Epidermal melanocyte (primary cell): ENCODE results near the gene USP36.
"Not testable (repeated sequence)": the region's sequence is repeated elsewhere in the genome, so short reads cannot be mapped to it uniquely, and the experiment has no call there.

Source experiments
- DNase-seq: peaks from one replicate; pipeline ENCODE4 v3.0.0; 2011; ENCODE audit warnings: low spot score; ENCODE audit not compliant: insufficient read length

Gene USP36

DNA sequence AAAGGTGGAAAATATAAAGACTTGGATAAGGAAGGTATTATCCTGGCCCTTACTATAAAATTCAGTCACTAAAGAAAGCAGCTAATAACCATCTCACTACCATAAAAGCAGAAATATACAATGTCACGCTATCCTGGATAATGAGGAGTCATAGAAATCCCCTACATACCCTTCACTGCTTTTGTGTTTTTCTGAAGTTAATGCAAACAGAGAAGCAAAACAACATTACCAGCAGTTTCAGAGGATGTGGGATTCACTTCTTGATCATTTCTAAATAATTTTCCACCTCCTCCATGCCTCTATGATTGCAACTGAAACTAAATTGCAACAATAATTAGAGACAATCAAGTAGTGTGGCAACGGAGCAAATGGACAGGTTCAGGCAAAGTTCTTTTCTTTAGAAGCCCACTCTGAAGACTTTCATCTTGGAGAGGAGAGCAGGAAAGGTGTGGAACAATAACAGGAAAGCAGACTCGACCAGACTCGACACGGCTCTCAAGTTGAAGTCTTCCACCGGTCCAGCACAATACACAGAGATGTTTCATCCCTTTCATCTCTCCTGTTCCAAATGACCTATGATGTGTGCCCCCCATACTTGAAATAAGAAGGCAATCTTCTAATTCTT is 68.7 kb downstream of the USP36 start:
- DNase-seq, result no peak

DNA sequence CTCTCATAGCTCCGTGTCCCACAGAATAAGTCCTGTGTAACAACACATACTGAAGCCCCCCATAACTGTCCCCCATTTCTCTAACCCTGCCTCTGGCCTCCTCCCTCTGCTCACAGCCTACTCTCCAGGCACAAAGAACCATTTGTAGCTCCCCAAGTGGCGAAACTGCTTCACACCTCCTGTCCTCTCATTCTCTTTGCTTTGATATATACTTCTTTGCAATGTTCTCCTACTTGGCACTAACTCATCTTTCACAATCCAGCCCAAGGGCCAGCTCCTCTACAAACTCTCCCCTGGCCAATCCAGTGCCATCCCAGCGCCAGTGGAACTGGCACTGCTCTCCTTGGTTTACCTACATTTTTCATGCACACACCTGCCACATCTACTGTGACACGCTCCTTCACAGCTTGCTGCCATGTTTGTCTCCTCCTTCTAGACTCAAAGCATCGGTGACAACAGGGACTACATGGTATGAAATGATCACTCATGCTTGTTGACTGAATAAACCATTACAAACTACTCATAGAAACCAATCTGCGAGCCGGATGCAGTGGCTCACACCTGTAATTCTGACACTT is 71.3 kb downstream of the USP36 start:
- DNase-seq, result no peak

DNA sequence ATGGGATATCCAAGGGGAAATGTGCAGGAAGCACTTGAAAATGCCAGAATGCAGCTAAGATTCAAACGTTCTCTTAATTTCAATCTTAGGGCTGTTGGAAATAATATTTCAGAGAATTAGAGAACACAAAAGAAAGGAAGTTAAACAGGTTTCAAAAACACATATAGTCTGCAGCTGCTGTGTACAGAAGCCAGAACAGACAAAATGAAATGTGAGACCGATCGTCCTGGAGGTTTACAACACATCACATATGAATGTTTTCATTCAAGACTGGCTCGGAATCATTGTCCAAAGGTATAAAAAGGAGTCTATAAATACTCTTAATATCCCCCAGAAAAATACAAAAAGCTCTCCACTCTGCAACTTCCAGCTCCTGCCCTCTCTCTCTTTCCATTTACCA is 72.8 kb downstream of the USP36 start:
- no peak for DNase-seq

DNA sequence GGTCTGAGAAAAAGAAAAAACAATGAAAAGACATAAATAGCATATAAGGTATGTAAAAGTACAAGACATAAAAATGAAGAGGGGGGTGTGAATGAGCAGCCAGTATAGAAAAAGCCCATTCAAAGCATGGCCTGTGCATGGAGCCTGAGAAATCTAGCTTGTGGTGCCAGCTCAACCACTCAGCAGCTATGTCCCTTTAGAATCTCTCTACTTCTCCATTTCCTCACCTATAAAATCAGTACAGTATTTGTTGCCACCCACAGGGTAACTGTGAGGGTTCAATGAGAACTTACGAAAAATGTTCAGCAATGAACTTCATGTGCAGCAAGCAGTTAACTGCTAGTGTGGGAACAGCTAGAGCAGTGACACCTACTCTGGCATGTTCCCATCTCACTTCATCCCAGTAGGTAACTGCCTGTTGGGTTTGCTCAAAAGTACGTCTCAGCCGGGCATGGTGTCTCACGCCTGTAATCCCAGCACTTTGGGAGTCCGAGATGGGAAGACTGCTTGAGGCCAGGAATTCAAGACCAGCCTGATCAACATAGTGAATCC is 73.8 kb downstream of the USP36 start:
- DNase-seq, result no peak

DNA sequence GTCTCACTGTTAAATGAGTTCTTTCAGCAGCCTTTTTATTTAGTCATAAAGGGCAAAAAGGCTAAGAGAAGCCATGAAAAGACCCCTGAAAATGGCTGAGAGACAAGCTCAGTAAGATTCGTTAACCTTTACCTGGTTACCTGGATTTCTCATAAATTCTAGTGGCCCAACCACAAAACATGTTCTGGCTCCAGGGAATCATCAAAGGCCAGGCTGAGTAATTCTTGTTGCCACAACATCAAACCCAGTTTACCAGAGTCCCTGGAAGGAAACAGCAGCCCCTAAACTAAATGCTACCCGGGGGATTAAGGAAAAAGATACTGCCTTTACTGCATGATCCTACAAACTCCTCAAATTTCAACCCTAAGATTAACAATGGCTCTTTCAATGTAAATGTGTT is 74.4 kb downstream of the USP36 start:
- DNase-seq, result no peak

DNA sequence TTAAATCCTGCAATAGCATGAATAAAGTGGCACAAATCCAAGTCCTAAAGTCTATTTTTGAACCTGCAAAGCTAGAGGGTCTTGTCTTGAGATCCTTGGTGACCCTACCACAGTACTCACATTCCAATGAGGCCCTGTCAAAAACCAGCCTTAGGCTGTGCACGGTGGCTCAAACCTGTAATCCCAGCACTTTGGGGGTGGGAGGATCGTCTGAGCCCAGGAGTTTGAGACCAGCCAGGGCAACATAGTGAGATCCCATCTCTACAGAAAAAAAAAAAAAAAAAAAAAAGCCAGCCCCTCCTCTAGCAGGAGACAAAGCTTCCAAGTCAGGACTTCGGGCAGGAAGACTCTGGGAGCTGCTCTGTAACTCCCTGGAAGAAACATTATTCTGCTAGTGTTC is 74.8 kb downstream of the USP36 start:
- no peak for DNase-seq

DNA sequence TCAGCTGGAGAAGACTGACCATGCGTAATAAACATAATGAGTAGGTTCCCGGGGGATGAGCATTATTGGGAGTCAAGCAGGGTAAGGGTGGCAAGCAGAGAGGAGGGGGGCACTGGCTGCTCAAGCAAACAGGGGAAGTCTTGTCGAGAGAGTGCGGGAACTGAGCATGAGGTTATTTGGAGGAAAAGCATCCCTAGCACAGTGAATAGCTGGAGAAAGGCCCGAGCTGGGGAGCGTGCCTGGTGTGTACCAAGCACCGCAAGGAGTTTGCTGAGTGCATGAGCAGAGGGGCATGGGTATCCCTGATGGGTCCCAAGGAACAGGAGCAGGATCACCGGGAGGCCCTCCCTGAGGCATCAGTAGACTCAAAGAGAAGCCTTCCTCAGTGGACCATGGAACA is 75.7 kb downstream of the USP36 start:
- DNase-seq, result no peak

DNA sequence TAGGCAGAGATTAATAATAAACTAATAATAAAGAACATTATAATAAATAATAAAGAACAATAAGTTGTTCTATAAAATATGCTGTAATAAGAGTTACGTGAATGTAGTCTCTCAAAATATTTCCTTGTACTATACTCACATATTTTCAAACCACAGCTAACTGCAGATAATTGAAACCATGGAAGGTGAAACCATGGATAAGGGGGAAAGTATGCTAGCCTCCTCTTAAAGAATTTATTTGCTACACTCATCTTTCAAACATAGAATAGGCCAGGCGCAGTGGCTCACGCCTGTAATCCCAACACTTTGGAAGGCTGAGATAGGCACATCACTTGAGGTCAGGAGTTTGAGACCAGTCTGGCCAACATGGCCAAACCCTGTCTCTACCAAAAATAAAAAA is 77.1 kb downstream of the USP36 start:
- no peak for DNase-seq

DNA sequence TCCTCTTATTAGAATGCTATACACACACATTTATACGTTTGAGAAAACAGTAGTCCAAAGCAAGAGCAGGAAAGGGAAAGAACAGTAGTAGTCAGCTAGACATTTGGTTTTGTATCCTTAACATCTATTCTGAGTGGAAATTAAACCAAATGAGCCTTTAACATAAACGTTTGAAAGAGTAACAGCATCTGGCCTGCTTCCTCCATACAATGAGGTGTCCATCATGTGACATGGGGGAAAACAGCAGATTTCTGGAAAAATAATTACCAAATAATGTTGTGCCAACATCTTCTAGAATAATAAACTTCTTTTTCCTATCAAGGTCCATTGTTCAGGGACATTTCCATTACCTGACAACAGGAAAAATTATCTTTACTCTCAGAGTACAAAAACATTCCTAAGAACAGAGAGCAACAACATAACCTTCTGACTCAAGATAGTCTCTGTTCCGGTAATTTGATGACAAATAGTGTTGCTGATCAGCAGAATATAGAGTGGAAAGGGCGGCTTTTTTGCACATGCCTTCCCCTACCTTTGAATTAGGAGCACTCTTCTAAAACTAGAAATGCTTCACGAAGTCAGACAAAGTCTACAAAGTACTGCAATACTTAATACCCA is 78.7 kb downstream of the USP36 start:
- DNase-seq, result no peak

DNA sequence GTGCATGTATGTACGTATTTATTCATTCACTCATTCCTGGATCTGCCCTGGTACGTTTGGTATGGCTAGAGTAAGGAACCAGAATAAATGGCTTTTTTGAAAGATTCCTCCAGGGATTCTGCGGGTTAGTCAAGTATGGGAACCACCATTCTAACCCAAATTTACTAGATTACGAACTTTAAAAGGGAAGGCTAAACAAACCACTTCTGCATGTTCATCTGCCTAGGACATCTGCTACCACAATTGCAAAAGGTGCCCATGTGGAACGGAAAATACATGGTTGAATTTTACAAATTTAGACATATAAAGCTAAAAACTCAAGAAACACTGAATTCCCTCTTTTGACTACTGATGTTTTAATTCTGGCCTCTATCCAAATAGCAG is 80.7 kb downstream of the USP36 start:
- no peak for DNase-seq

DNA sequence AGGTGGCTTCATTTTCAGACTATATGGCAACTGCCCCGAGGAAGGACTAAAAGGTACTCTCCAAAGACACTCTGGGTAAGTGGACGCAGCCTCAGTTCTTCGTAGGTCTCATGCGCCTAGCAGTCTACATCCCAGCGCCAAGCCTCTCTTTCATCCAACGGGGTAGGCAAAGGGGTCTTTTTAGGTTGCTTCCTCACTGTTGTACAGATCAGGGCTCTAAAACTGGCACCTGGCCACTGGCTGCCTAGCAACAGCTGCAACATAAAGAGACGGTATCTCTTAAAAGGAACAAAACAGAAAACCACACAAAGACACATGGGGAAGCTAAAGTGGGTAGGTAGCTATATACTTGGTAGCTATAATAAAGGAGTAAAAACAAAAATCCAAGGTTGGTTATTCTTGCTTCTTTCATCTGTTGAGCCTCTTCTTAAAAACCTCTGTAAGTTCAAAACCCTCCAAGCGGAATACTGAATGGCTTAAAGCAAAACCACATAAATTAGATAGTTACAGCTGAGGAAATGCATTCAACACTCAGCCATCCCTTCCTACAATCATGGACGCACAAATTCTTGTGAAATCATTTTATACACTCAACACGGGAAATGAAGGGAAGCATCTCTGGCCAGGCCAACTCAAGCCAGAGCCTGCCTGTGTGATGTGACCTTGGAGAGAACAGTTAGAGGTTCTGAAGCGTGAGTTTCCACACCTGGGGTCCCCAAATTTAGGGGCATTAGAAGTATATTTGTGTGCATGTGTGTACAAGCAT is 81.2 kb downstream of the USP36 start:
- DNase-seq, result no peak

DNA sequence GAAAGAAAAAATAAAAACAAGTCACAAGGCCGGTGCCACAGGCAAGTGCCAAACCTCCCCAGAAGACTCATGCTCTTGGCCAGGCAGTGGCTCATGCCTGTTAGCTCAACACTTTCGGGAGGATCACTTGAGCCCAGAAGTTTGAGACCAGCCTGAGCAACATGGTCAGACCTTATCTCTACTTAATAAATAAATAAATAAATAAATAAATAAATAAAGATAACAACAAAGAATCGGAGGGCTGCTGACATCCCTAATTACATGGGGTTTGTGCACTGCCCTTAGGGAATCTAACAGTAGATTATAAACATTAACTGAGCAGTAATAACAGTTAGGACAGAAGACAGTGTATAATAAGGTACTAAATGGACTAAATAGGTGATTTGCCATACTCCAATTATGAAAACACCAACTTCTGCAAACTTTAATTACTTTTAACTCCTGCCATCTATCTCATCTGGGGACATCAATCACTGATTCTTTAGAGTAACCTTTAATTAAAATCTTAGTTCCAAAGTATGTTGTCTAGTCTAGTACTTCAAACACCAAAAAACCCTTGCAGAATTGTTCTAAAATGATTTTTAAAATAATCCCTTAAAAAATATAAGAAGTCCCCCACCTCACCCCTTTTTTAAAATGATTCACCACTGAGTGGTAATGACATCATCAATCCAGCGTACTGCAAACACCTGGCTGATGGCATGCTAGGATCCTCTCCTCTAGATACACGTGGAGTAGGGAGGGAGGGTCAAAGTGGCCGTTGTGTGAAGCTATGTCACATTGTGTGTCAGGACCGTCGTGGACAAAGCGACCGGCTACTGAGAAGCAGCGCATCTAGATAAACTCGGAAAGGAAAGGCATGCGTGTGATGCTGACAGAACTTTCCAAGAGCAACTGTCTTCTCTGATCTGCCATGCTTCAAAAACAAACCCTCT is 87.0 kb downstream of the USP36 start:
- DNase-seq, result no peak

DNA sequence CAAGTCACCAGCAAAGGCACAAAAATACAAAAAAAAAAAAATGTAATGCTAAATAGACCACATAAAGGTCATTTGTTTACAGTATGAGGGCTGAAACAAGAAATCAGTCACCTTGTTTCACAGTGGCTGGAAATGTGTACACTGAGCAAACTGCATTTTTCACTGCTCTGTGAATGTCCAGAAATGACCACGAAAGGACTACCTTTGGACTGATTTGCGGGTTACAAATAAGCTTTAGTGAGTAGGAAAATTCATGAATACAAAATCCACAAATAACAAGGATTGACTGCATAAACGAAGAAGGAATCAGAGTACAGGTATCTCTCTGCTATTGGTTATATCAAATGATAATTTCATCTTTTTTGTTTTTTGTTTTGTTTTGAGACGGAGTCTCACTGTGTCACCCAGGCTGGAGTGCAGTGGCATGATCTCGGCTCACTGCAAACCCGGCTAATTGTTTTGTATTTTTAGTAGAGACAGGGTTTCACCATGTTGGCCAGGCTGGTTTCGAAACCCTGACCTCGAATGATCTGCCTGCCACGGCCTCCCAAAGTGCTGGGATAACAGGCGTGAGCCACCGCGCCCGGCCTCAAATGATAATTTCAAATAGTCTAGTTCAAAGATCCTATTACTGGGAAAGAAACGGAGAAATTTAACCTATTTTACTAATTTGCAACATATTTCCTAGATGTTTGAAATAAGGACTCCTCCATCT is 89.0 kb downstream of the USP36 start:
- no peak for DNase-seq

DNA sequence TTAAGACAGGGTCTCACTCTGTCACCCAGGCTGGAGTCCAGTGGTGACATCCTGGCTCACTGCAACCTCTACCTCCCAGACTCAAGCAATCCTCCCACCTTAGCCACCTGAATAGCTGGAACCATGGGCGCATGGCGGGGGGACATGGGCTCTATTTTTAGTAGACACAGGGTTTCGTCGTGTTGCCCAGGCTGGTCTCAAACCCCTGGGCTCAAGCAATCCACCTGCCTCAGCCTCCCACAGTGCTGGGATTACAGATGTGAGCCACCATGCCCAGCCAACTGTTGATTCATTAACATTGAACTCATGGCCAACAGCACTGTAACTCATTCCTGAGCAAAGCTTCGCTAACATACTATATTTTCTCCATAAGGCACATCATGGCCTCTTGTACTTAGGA is 89.6 kb downstream of the USP36 start:
- DNase-seq, result not testable (repeated sequence)

DNA sequence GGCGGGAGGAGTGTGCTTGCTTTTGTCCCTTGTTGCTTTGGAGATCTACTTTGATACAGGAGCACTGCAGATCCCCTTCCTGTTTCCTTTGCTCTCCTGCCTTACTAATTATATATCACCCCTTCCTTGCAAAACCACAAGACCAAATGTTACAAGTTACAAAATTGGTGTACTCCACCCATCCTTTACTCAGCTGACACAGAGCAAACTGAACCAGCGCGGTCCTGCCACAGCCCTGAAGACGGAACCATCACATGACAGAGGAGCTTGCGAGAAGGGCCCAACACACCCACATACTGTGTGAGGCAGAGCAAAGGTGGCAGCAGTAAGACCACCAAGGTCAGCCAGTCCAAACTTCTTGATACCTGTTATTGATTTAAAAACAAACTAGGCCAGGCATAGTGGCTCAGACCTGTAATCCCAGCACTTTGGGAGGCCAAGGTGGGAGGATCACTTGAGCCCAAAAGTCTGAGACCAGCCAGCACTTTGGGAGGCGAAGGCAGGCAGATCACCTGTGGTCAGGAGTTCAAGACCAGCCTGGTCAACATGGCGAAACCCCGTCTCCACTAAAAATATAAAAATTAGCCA is 91.8 kb downstream of the USP36 start:
- DNase-seq, result no peak

DNA sequence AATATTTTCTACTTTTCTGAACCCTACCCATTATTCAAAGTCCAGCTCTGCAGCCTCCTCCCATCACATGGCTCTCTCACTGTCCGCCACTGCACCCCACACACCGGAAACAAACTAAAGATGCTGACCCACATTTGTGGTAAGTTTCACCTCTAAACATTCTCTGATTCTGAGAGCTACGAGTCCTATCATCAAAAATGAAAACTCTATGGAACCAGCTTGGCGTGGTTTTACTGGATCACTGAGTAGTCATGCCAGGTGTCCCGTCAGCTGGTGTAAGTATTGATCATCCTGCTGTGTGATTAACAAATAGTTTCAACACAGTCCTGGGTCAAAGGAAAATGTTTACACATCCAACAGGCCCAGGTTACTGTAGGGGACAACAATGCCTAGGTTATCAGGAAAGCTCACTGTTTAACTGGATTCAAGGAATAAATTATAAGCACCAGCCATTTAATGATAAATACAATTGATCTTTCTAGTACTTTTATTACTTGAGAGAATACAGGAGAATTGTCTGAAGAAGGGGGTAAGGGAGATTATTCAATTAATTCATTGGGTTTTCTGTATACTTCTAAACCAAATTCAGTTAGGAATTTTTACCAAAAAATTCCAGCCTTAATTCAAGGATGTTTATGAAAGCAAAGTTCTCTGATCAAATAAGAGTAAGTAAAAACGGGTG is 92.4 kb downstream of the USP36 start:
- DNase-seq, result no peak

DNA sequence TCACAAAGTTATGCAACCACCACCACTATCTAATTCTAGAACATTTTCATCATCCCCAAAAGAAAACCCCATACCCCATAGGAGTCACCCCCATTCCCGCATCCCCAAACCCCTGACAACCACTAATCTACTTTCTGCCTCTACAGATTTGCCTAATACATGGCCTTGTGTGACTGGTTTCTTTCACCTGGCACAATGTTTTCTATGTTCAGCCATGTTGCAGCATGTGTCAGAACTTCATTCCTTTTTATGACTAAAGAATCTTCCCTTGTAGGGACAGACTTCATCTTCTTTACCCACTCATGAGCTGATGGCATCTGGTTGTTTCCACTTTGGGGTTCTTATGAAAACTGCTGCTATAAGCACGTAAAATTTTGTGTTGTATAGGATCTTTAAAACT is 93.1 kb downstream of the USP36 start:
- DNase-seq, result no peak

DNA sequence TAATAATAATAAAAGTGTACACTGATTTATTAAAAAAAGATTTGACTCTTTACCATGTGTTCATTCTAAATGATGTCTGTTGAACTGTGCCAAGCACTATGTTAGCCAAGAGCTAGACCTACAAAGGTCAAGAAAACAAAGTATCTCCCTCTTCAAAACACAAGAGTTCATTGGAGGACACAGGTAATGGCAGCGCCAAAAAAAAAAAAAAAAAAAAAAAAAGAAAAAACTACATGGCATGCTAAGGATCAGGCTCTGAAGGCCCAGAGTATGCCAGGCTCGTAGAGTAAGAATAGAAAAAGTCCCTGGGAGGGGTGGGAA is 93.7 kb downstream of the USP36 start:
- no peak for DNase-seq

DNA sequence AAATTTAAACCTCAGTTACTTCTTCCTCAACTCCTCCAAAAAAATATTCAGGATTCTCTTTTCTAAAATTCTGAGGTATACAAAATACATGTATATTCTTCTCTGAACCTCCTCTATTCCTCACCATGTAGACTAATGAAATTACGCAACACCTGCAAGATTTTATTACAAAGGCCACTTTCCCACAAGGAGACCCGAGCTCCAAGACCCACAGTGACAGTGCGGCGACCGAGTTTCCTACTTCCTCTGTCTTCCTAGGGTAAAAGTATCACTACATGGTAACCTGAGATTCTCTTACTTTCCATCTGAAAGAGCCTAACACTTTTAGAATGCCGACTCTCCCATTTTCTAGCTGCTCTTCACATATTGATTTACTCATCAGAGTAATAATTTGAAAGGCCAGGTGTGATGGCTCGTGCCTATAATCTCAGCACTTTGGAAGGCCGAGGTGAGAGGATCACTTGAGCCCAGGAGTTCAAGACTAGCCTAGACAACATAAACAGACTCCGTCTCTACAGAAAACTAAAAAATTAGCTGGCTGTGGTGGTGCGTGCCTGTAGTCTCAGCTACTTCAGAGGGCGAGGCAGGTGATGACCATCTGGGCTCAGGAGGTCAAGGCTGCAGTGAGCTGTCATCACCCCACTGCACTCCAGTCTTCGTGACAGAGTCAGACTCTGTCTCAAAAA is 94.2 kb downstream of the USP36 start:
- DNase-seq, result no peak
